ENCODE results near the gene TSPAN2. TPM values are rescaled to one million over a fixed set of nuclear protein-coding genes. Genes with fewer than 3 reads are reported as not detected.

TSPAN2 gene
- polyA plus RNA-seq, 2 of the 4 experiments (the other 2 are of a cell fraction) = 1.7 to 2.7 TPM

- Histone ChIP-seq H3K9me3 (no peaks in the 10 kb centered on the region), H3K27ac (no peak overlapping the region), H3K4me2 (no peak overlapping the region), H3K4me3 (no peak overlapping the region), H3K4me1 (0 out of 3 replicates have a peak, but pooled peaks cover 4% of the 10 kb centered on the region)
- DNase-seq (ENCODE audit: low read depth in 1 of 2, low spot score in 1 of 2) (no peak), ATAC-seq (peak; percentile 13 to 68; a peak in 3 of 6 replicates), FAIRE-seq (no peak)
- CTCF ChIA-PET = interaction anchor here (1.2 to 3.0 kb wide), 19 partner anchors 9 to 766 kb away, joined by 3 to 13 read pairs (median 5); partner anchors contain the start of gene TSPAN2
- WGBS (ENCODE audit: missing lambda C conversion rate) = 33% methylated on average over 15 of the region's 18 CpGs
- POLR2A ChIA-PET = no interaction called here
- TF ChIP-seq POLR2A (IDR thresholded peaks at IDR 0.05; ENCODE audit: low read length) (no peak), RFX5 (IDR thresholded peaks at IDR 0.05) (no peak), SMC3 (IDR thresholded peaks at IDR 0.05) (peak; percentile 57), NPAS2 (CRISPR knock-in tag; IDR thresholded peaks at IDR 0.05; ENCODE audit: borderline replicate concordance) (no peak), MAFK (IDR thresholded peaks at IDR 0.05; ENCODE audit: partially characterized antibody) (peak; percentile 37), RAD21 (conservative IDR thresholded peaks at IDR 0.05 in 1 of 2, IDR thresholded peaks at IDR 0.05 in 1 of 2) (peak; percentile 68 to 70), NFE2L2 (conservative IDR thresholded peaks at IDR 0.05; ENCODE audit: low read length) (no peak), FOSL2 (IDR thresholded peaks at IDR 0.05) (no peak), FOSL2 (CRISPR knock-in tag; IDR thresholded peaks at IDR 0.05) (no peak), ATOH8 (CRISPR knock-in tag; IDR thresholded peaks at IDR 0.05; ENCODE audit: low read depth) (no peak), EHMT2 (IDR thresholded peaks at IDR 0.05; ENCODE audit: low read depth) (no peak), NR3C1 (IDR thresholded peaks at IDR 0.05) (no peak)
- TF ChIP-seq, protein P1, sequence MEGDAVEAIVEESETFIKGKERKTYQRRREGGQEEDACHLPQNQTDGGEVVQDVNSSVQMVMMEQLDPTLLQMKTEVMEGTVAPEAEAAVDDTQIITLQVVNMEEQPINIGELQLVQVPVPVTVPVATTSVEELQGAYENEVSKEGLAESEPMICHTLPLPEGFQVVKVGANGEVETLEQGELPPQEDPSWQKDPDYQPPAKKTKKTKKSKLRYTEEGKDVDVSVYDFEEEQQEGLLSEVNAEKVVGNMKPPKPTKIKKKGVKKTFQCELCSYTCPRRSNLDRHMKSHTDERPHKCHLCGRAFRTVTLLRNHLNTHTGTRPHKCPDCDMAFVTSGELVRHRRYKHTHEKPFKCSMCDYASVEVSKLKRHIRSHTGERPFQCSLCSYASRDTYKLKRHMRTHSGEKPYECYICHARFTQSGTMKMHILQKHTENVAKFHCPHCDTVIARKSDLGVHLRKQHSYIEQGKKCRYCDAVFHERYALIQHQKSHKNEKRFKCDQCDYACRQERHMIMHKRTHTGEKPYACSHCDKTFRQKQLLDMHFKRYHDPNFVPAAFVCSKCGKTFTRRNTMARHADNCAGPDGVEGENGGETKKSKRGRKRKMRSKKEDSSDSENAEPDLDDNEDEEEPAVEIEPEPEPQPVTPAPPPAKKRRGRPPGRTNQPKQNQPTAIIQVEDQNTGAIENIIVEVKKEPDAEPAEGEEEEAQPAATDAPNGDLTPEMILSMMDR (IDR thresholded peaks at IDR 0.05) = peak; percentile 69
- TF ChIP-seq, protein P2, sequence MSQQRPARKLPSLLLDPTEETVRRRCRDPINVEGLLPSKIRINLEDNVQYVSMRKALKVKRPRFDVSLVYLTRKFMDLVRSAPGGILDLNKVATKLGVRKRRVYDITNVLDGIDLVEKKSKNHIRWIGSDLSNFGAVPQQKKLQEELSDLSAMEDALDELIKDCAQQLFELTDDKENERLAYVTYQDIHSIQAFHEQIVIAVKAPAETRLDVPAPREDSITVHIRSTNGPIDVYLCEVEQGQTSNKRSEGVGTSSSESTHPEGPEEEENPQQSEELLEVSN (IDR thresholded peaks at IDR 0.05; ENCODE audit: borderline replicate concordance, low read depth) = no peak
Measured at GRCh38 chr1:115112496-115113375, 23.4 kb upstream of the TSPAN2 start.

DNA sequence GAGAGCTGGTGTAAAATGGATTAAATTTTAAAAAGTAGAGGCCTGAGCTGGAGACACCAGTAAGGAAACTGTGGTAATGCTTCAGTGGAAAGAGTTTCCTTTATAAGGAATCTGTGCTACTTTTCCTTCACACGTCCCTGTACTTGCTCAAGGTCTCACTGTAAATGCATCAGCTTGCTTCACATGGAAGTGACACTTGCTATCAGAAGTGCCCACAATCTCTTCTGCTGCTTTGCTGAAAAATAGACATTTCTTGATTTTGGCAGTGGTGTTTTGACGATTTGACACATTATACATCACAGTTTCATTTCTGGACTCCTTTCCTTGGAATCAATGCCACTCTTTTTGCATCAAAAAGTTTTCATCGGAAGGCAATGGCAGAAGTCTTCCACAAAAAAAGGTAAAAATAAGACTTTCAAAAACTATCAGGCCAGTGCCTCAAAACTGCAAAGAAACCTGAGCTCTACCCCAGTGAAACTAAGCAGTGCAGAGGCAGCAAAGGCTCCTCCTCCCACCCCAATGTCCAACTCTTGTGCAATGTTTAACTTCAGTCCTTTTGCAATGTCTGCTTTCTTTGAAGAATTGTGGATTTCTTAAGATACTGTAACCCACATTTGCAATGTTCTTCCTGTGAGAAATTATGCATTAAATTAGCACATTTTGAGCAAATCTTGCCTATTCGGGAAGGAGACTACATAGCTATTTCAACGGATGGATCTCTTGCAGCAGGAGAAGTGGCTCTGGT lies 18.4 kb upstream of the TSPAN2 start:
- FAIRE-seq = no peak
- Histone ChIP-seq H3K9me3 (no peaks in the 10 kb centered on the region), H3K4me2 (no peak overlapping the region), H3K27ac (no peak overlapping the region), H3K4me1 (no peaks in the 10 kb centered on the region), H3K4me3 (no peak overlapping the region)
- POLR2A ChIA-PET = no interaction called here
- DNase-seq (ENCODE audit: low read depth in 1 of 2, low spot score in 1 of 2) = no peak
- no peak for ATAC-seq
- 58% methylated on average over 5 of the region's 5 CpGs for WGBS (ENCODE audit: missing lambda C conversion rate)
- TF ChIP-seq EP300 (IDR thresholded peaks at IDR 0.05) (no peak), FOSL2 (IDR thresholded peaks at IDR 0.05) (no peak), FOSL2 (CRISPR knock-in tag; IDR thresholded peaks at IDR 0.05) (no peak), JUNB (IDR thresholded peaks at IDR 0.05) (no peak), ATOH8 (CRISPR knock-in tag; IDR thresholded peaks at IDR 0.05; ENCODE audit: low read depth) (no peak), CEBPB (IDR thresholded peaks at IDR 0.05) (peak in 1 of 2 experiments; percentile 31; a peak in 1 of 4 replicates), KDM1A (IDR thresholded peaks at IDR 0.05; ENCODE audit: low read depth) (no peak), BHLHE40 (IDR thresholded peaks at IDR 0.05; ENCODE audit: low read depth, low read length) (no peak), JUN (IDR thresholded peaks at IDR 0.05) (no peak), CHD2 (IDR thresholded peaks at IDR 0.05; ENCODE audit: low read length, partially characterized antibody) (no peak)
- TF ChIP-seq, protein P3, sequence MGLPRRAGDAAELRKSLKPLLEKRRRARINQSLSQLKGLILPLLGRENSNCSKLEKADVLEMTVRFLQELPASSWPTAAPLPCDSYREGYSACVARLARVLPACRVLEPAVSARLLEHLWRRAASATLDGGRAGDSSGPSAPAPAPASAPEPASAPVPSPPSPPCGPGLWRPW (IDR thresholded peaks at IDR 0.05) = 0 out of 2 replicates have a peak, but pooled peaks have one; percentile 17
- CTCF ChIA-PET = interaction anchor here (0.8 kb wide), 1 partner anchor 30 kb away, joined by 3 read pairs; no protein-coding TSS in a partner anchor
